Measurements from ENCODE around the gene PGBD5. TPM values are rescaled to one million over a fixed set of nuclear protein-coding genes. Genes with fewer than 3 reads are reported as not detected.

Gene PGBD5
- total RNA-seq, 4 donors from 2014 or later: 0.79 to 2.6 (median 1.1) TPM

GRCh38 chr1:230332061-230332460 is 94.1 kb downstream of the PGBD5 start:
- in situ Hi-C loops (cut with MboI; ENCODE audit: low pct_ligation_motif_present in 1 of 4, low pct_unique_long_range_greater_than_20kb in 1 of 4, low sequenced_read_pairs in 3 of 4) (no loop called here), intact Hi-C loops (cut with DNase I; ENCODE audit: low total_unique reads) (no loop called here)
- TF ChIP-seq POLR2AphosphoS5 (IDR thresholded peaks at IDR 0.05) (no peak), EP300 (IDR thresholded peaks at IDR 0.05; ENCODE audit: low read depth) (no peak), POLR2A (IDR thresholded peaks at IDR 0.05) (no peak), CTCF (IDR thresholded peaks at IDR 0.05) (no peak)
- Histone ChIP-seq H3K27ac (no peak overlapping the region), H3K36me3 (no peaks in the 10 kb centered on the region), H3K9me3 (no peaks in the 10 kb centered on the region), H3K4me1 (no peaks in the 10 kb centered on the region), H3K27me3 (no peaks in the 10 kb centered on the region), H3K4me3 (no peak overlapping the region)
- DNase-seq: no peak
- 83 to 90% methylated on average over 7 to 8 of the region's 8 CpGs for WGBS, 2 donors (ENCODE audit: low coverage in 1 of 2)

GRCh38 chr1:230330157-230330556 is 96.0 kb downstream of the PGBD5 start:
- no peaks in the 10 kb centered on the region for H3K27me3 ChIP-seq
- H3K27ac ChIP-seq: no peak overlapping the region
- WGBS, 2 donors (ENCODE audit: low coverage in 1 of 2): 84 to 89% methylated on average over 4 to 7 of the region's 7 CpGs
- H3K4me3 ChIP-seq: no peak overlapping the region
- no peaks in the 10 kb centered on the region for H3K36me3 ChIP-seq
- DNase-seq: no peak
- H3K9me3 ChIP-seq: no peaks in the 10 kb centered on the region
- no peaks in the 10 kb centered on the region for H3K4me1 ChIP-seq
- in situ Hi-C loops (cut with MboI; ENCODE audit: low pct_ligation_motif_present in 1 of 4, low pct_unique_long_range_greater_than_20kb in 1 of 4, low sequenced_read_pairs in 3 of 4): no loop called here
- intact Hi-C loops (cut with DNase I; ENCODE audit: low total_unique reads): no loop called here
- TF ChIP-seq EP300 (IDR thresholded peaks at IDR 0.05; ENCODE audit: low read depth) (no peak), POLR2A (IDR thresholded peaks at IDR 0.05) (no peak), POLR2AphosphoS5 (IDR thresholded peaks at IDR 0.05) (no peak), CTCF (IDR thresholded peaks at IDR 0.05) (no peak)

GRCh38 chr1:230328342-230329015 is 97.7 kb downstream of the PGBD5 start:
- H3K27ac ChIP-seq: no peak overlapping the region
- H3K27me3 ChIP-seq: no peaks in the 10 kb centered on the region
- no peak for DNase-seq
- intact Hi-C loops (cut with DNase I; ENCODE audit: low total_unique reads): no loop called here
- WGBS, 2 donors (ENCODE audit: low coverage in 1 of 2): 81 to 91% methylated on average over 6 to 7 of the region's 7 CpGs
- no peaks in the 10 kb centered on the region for H3K9me3 ChIP-seq
- H3K36me3 ChIP-seq: no peaks in the 10 kb centered on the region
- H3K4me1 ChIP-seq: no peaks in the 10 kb centered on the region
- in situ Hi-C loops (cut with MboI; ENCODE audit: low pct_ligation_motif_present in 1 of 4, low pct_unique_long_range_greater_than_20kb in 1 of 4, low sequenced_read_pairs in 3 of 4): no loop called here
- TF ChIP-seq POLR2A (IDR thresholded peaks at IDR 0.05): no peak
- TF ChIP-seq CTCF (IDR thresholded peaks at IDR 0.05): no peak
- TF ChIP-seq POLR2AphosphoS5 (IDR thresholded peaks at IDR 0.05): no peak
- TF ChIP-seq EP300 (IDR thresholded peaks at IDR 0.05; ENCODE audit: low read depth): no peak
- no peak overlapping the region for H3K4me3 ChIP-seq

GRCh38 chr1:230327892-230328284 is 98.2 kb downstream of the PGBD5 start:
- Histone ChIP-seq H3K36me3 (no peaks in the 10 kb centered on the region), H3K27ac (no peak overlapping the region), H3K27me3 (no peaks in the 10 kb centered on the region), H3K4me3 (no peak overlapping the region), H3K9me3 (no peaks in the 10 kb centered on the region), H3K4me1 (no peaks in the 10 kb centered on the region)
- WGBS, 2 donors (ENCODE audit: low coverage in 1 of 2): 77 to 86% methylated on average over 1 to 9 of the region's 9 CpGs
- no peak for TF ChIP-seq POLR2A (IDR thresholded peaks at IDR 0.05)
- TF ChIP-seq EP300 (IDR thresholded peaks at IDR 0.05; ENCODE audit: low read depth): no peak
- in situ Hi-C loops (cut with MboI; ENCODE audit: low pct_ligation_motif_present in 1 of 4, low pct_unique_long_range_greater_than_20kb in 1 of 4, low sequenced_read_pairs in 3 of 4): no loop called here
- DNase-seq: no peak
- intact Hi-C loops (cut with DNase I; ENCODE audit: low total_unique reads): no loop called here

Data from transverse colon (tissue), 4 donors.